VCaP (cell line): ENCODE data around the gene ACOT7.

ENCODE experiments used
- H3K27ac ChIP-seq: fragments of 450-650 bp; 2 replicates; pipeline ENCODE4 v1.5.1; 2017
- TF ChIP-seq, protein P1 (sequence below): fragments of 450-650 bp; conservative IDR thresholded peaks from 2 replicates; pipeline ENCODE4 v1.5.1; 2017; ENCODE audit warnings: mild to moderate bottlenecking, moderate library complexity

Gene ACOT7

DNA sequence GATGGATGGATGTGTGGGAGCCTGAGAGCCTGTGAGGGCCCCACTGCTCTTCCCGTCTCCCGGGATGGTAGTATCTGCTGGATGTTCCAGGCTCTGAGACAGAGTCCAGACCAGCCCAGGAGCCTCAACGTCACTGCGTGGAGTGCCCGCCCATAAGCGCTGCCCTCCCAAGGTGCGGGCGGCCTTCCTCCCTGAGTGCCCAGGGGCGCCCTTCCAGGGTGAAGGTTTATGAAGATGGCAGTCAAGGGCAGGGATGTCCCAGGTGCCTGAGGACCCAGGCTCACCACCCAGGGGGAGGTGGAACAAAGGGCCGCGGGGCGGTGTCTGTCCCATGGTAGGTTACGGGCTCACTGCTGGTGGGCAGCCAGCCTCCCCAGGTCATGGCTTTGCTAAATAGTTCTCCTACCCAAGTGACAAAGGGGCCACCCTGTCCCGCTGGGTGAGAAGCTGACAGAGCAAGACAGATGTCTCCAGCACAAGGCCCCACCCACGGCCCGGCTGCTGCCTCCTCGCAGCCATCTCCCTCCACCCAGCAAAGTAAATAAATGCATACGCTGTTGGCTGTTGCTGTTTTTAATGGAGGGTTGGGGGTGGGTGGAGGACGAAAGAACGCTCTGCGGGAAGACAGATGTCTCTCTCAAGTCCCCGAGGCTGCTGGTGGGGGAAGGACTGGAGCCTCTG is 123.7 kb downstream of the ACOT7 start:
- TF ChIP-seq, protein P1, sequence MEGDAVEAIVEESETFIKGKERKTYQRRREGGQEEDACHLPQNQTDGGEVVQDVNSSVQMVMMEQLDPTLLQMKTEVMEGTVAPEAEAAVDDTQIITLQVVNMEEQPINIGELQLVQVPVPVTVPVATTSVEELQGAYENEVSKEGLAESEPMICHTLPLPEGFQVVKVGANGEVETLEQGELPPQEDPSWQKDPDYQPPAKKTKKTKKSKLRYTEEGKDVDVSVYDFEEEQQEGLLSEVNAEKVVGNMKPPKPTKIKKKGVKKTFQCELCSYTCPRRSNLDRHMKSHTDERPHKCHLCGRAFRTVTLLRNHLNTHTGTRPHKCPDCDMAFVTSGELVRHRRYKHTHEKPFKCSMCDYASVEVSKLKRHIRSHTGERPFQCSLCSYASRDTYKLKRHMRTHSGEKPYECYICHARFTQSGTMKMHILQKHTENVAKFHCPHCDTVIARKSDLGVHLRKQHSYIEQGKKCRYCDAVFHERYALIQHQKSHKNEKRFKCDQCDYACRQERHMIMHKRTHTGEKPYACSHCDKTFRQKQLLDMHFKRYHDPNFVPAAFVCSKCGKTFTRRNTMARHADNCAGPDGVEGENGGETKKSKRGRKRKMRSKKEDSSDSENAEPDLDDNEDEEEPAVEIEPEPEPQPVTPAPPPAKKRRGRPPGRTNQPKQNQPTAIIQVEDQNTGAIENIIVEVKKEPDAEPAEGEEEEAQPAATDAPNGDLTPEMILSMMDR, result no peak
- no peak overlapping the region for H3K27ac ChIP-seq

DNA sequence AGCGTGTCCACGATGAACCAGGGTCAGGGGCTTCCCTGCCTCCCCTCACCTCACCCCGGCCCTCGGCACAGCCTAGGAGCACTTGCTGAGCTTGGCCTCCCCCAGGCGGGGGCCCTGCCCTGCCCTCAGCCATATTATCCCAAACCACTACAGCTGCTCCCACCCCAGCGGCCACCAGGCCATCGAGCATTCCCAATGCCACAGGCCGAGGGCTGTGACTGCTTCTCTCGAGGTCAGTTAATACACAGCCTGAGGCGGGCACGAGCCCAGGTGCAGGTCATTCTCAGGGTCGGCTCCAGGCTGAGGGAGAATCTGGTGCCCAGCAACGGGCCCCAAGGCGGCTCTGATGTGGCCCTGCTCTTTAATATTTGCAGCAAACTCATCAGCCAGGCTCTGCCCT is 124.3 kb downstream of the ACOT7 start:
- no peak overlapping the region for H3K27ac ChIP-seq
- TF ChIP-seq, protein P1, result no peak

DNA sequence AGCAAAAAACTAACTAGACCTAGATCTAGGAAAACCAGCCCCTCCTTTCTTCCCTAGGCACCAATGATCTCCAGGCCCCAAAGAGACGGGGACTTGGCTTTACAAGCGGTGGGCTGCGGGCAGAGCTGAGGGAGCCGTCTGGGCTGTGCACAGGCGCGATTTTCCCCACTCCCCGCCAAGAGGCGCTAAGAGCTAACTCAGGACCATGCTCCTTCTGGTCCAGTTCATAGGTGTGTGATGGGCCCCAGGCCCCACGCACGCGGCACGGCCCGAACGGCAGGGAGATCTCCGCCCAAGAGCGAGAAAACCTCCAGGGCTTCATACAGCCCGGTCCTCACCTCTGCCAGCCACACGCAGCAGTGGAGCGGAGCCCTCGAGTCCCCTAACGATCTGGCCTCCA is 125.2 kb downstream of the ACOT7 start:
- TF ChIP-seq, protein P1, result no peak
- no peak overlapping the region for H3K27ac ChIP-seq

DNA sequence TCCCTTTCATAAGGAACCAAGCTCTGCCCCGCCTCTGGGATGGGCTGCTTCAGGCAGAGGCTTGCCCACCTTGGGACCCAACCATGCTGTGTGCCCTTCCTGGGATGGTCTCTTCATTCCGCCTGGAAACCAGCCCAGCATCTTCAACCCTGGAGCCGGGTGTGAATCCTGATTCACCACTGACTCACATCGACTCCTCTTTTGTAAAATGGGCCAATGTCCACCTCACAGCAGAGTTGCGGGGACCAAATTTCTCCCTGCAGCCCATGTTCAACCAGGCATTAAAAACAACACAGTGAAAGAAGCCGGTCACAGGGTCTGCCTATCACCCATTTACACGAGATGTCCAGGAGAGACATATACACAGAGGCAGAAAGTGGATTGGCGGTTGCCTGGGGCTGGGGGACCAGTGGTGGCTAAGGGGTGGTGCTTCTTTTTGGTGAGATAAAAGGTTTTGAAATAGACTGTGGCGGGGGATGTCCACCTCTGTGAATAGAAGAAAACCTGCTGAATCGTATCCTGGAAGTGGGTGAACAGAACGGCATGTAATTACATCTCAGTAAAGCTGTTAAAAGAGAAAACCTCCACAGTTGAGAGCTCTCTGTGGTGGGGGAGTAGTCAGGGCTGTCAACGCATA is 125.8 kb downstream of the ACOT7 start:
- H3K27ac ChIP-seq, result no peak overlapping the region
- TF ChIP-seq, protein P1, result no peak

DNA sequence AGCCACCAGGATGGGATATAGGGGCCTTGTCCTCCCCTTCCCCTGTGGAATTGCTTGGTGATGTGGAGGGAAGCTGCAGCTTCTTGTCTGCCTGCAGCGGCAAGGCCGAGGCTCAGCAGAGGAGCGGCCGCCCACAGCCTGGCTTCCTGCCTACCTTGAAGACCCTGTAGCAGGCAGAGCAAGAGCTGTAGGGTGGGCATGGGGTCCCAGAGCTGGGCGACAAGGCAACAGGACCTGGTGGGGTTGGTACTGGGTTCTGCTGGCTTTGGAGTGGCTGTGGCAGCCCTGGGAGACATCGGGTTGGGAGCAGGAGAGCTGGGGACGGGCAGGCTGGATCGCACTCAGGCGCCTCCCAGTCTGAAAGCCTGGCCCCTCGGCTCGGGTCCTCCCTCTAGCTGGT is 126.9 kb downstream of the ACOT7 start:
- H3K27ac ChIP-seq, result no peak overlapping the region
- TF ChIP-seq, protein P1, result no peak

DNA sequence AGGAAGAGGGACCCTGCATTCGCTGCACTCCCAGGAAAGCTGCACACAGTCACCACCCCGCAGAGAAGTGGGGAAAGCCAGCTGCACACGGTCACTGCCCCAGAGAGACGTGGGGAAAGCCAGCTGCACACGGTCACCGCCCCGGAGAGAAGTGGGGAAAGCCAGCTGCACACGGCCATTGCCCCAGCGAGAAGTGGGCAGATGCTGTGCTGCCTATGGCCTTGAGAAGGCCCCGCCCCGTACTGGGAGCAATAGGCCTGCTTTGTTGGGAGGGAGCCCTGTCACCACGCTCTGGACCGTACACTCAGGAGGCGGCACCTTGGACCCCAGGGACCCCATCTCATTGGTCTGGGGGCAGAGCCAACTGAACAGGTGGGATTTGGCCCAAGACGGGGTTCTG is 128.4 kb downstream of the ACOT7 start:
- H3K27ac ChIP-seq, result no peak overlapping the region
- TF ChIP-seq, protein P1, result no peak

DNA sequence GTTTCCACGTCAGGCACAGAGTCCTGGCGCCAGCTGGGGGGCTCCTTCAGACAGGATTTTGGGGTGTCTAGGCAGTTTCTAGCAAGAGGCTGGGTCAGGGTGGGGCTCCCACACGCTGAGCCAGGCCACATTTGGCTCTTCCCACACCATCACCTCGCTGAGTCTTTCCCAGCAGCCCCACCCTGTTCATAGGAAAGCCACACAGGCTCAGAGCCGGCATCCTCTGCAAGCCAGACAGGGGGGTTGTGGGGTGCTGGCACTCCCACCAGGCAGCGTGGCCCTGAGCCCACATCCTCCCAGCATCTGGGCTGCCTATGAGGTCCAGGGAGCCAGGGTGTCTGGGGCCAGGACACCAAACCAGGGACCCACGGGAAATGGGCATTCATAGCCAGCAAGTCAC is 129.9 kb downstream of the ACOT7 start:
- TF ChIP-seq, protein P1, result no peak
- no peak overlapping the region for H3K27ac ChIP-seq
